GM18526 (cell line): ENCODE results near the gene STK32B.

Experiments used
- POLR2A ChIP-seq: IDR thresholded peaks from 3 replicates; pipeline ENCODE4 v1.6.1; 2011; ENCODE audit not compliant: insufficient read length; ENCODE audit errors: extremely low read depth

STK32B gene

GRCh38 chr4:5084911-5085475, 33.7 kb downstream of the STK32B start:
- TF ChIP-seq POLR2A, result no peak

GRCh38 chr4:5086535-5086934, 35.3 kb downstream of the STK32B start:
- no peak for TF ChIP-seq POLR2A

GRCh38 chr4:5096261-5096660, 45.0 kb downstream of the STK32B start:
- TF ChIP-seq POLR2A, result no peak

- TF ChIP-seq POLR2A, result no peak
These were observed 46.9 kb downstream of the STK32B start for GRCh38 chr4:5098176-5098575.

GRCh38 chr4:5100336-5100735, 49.1 kb downstream of the STK32B start:
- no peak for TF ChIP-seq POLR2A

- TF ChIP-seq POLR2A, result no peak
These were observed 49.7 kb downstream of the STK32B start for GRCh38 chr4:5100986-5101385.

- TF ChIP-seq POLR2A, result no peak
These were observed 50.3 kb downstream of the STK32B start for GRCh38 chr4:5101571-5101970.

GRCh38 chr4:5110901-5111300, 59.6 kb downstream of the STK32B start:
- TF ChIP-seq POLR2A, result no peak

GRCh38 chr4:5112333-5113095, 61.2 kb downstream of the STK32B start:
- TF ChIP-seq POLR2A, result no peak

- no peak for TF ChIP-seq POLR2A
These were observed 63.7 kb downstream of the STK32B start for GRCh38 chr4:5114950-5115349.

GRCh38 chr4:5118091-5118786, 67.0 kb downstream of the STK32B start:
- TF ChIP-seq POLR2A, result no peak

GRCh38 chr4:5118994-5119835, 67.9 kb downstream of the STK32B start:
- no peak for TF ChIP-seq POLR2A

GRCh38 chr4:5120067-5120466, 68.8 kb downstream of the STK32B start:
- no peak for TF ChIP-seq POLR2A

- no peak for TF ChIP-seq POLR2A
These were observed 69.2 kb downstream of the STK32B start for GRCh38 chr4:5120468-5120867.

GRCh38 chr4:5122114-5122513, 70.8 kb downstream of the STK32B start:
- no peak for TF ChIP-seq POLR2A
